NCI-H69 (cell line): Measurements from ENCODE around the gene SLC8A1.

Experiments
- DNase-seq: peaks from one replicate; lab custom pipeline; 2025; lab: John Stamatoyannopoulos, UW

SLC8A1 gene

GRCh38 chr2:40230707-40231432 lies 221.0 kb downstream of the SLC8A1 start:
- DNase-seq: peak; percentile 3

- no peak for DNase-seq
Observed at GRCh38 chr2:40230186-40230585, 221.7 kb downstream of the SLC8A1 start.

DNA sequence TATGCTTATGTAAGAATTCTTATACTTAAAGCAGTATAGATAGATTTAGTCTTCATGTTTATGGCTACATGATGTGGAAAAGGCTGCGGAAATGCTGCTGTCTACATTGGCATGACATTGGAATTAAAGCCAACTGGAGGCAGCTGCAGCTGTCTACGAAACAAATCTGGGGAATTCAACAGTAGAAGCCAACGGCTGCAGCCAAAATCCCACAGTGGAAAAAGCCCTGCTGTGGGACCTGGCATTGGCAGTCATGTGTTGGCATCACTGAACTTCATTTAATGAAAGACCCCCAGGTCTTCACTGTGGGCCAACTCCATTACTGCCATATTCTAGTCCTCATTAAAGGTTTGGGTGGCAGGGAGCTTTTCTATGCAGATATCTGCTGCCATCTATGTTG lies 223.6 kb downstream of the SLC8A1 start:
- DNase-seq: no peak

DNA sequence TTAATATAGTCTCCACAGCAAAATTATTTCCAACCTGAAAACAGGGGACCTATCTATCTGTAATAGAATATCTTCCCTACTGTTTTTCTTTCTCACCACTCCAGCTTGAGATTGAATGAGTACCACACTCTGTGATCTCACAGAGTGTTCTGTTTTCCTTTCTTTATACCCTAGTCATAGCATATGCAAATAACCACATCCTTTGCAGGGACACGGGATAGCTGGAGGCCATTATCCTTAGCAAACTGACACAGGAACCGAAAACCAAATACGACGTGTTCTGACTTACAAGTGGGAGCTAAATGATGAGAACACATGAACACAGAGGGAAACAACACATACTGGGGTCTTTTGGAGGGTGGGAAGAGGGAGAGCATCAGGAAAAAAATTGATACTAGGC lies 224.7 kb downstream of the SLC8A1 start:
- peak; percentile 75 for DNase-seq

- DNase-seq: no peak
Observed at GRCh38 chr2:40226637-40227036, 225.3 kb downstream of the SLC8A1 start.

DNA sequence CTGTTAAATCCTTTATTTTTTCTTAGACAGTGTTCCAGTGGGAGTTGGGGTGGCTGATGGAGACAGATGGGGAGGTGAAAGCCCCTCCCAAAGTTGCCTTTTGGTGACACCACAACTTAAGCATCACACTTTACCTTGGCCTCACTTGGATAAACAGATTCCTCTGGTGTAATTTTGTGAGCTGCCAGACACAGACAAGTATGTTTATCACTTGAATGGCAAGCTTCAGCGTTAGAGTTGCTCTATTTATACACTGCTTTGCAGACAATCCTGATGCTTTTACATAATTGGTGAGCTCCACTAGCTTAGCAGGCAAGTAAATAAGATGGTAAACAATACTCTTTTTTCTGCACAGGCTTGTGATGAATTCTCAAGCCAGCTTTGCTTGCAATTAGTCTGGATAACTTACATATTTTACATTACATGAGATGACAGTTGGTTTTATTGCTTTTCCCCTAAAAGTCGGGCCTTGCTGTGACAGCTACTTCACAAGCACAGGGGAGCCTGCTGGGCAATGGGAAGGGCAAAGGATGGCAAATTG lies 226.2 kb downstream of the SLC8A1 start:
- DNase-seq: peak; percentile 64

- DNase-seq: no peak
Observed at GRCh38 chr2:40224318-40224717, 227.6 kb downstream of the SLC8A1 start.

- peak; percentile 20 for DNase-seq
Observed at GRCh38 chr2:40220177-40220925, 231.5 kb downstream of the SLC8A1 start.

DNA sequence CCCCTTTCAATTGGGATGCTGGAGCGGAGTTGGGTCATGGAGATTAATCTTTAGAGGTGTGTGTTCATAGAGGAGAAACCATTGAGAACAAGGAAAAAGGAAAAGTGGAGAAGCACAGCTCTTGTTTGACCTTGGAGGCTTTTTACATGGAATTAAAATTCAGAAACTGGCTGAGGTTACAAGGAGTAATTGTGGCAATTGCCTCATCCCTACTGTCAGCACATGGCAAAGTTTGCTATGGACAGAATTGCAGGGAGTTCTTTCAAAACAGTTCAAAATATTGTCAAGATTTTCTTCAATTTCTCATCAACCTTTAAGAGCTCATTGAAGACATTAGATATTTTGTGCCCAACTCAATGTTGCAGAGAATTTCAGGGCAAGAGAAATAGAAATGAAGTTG lies 232.7 kb downstream of the SLC8A1 start:
- DNase-seq: no peak

- DNase-seq: peak; percentile 47
Observed at GRCh38 chr2:40218679-40219078, 233.2 kb downstream of the SLC8A1 start.

GRCh38 chr2:40213619-40214018 lies 238.3 kb downstream of the SLC8A1 start:
- DNase-seq: peak; percentile 57

DNA sequence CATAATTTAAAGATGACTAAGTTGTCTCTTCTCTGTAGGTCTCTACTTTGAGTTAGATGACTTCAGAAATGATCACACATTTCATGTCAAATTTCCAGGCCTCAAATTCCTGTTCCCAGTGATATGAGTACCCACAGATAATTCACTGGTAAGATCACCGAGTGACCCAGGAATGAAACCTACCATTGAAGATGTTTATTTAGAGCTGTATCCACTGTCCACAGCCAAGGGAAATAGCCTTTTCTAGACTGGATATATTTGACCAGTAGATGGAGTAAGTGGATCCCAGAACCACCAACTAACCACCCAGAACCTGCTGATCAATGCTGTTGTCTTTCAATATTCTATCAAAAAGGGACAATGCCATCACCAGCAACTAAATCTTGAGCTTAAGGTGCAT lies 238.8 kb downstream of the SLC8A1 start:
- DNase-seq: peak; percentile 12

- no peak for DNase-seq
Observed at GRCh38 chr2:40210968-40211353, 240.9 kb downstream of the SLC8A1 start.

GRCh38 chr2:40210344-40210967 lies 241.4 kb downstream of the SLC8A1 start:
- DNase-seq: no peak

DNA sequence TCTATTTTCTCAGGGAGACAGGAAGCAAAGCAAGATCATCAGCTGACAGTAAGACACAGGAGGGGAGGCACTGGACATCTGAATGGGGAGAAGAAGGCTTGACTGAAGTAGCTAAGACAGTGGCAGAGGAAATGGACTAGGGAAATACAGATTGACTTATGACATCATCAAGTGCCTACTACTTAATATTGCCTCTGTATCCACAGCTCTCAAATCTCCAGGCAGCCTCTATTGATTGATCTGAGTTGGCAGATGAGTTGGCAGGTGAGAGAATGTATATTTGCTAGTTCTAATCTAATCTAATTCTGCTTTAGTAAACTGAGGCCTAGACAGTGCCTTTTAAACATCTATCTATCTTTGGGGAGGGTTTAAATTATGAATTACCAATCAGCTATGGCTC lies 242.1 kb downstream of the SLC8A1 start:
- peak; percentile 26 for DNase-seq

- DNase-seq: peak; percentile 90
Observed at GRCh38 chr2:40208463-40208862, 243.4 kb downstream of the SLC8A1 start.

DNA sequence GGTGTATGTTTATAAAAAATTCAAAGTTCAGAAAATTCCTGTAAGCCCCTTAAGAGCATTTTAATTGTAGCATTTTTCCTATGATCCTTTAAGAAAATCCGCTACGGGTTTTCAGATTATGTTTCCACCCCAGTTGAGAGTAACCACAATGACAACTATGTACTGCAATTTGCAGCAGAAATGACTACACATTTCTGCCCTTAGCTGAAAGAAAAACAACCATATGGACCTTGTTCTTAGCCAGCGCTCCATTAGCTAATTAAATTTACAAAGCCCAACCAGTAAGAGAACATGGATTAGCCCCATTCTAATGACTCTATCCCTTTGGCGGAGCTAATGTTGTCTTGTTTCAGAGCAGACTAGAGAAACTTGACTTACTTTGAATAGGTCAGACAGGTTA lies 247.6 kb downstream of the SLC8A1 start:
- peak; percentile 32 for DNase-seq

DNA sequence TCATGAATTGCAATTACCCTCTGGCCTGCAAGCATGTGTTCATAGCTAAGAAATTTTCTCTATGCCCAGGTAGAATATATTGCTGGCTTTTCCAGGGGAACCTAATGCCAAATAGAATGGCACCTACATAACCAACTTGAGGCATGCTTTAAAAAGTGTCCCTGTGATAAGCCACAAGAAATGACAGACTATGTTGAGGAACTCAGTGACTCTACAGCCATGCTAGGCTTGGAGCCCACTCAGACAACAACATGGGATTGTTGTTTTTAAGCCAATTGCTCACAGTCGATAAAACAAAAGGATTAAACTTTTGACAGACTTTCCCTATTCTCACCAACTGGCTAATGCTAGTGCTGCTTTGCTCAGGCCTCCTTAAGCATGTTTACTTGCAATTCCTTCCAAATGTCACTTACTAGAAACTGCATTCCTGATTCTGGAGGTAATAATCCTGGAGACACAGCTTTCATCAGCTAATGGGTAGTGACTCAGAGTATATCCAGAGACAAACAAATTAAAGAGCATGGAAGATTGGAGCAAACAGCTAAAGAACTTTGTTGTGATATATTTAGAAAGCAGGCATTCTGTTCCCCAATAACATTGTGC lies 249.0 kb downstream of the SLC8A1 start:
- DNase-seq: no peak

DNA sequence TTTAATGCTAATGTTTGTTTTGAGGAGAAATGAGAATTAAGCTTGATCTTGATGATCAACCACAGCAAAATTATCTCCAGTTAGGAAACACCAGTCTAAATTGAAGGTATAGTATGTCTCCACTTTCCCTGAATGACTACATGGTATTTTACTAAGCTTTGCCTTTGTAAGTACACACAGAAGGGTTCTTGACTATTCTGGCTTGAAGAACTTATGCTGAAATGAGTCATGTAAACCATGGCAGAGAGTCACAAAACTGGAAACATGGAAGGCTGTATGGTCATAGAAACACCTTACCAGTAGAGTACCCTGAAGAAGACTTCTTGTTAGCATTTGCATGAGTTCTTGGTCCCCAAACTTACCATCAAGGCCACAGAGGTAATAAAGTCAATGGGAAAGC lies 250.5 kb downstream of the SLC8A1 start:
- DNase-seq: no peak

GRCh38 chr2:40200366-40200915 lies 251.4 kb downstream of the SLC8A1 start:
- DNase-seq: no peak

GRCh38 chr2:40199771-40200170 lies 252.1 kb downstream of the SLC8A1 start:
- no peak for DNase-seq

DNA sequence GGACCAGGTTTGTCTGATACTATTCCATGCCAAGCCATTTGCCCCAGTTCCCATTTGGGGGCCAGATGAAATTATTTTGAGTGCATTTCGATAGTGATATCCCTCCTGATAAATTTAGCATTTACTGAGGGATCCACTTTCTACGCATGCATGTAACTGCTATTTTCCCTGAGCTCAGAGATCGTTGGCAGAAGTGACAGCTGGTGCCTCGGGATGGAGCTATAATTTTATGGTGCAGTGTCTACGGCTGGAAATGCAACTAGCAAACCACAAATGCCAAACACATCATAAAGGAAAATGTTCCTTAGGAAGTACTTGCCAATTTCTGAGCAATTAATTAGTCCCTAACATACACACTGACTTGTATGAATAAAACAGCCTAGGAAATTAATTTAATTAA lies 254.8 kb downstream of the SLC8A1 start:
- peak; percentile 30 for DNase-seq
